ENCODE results near the gene SERPINE3.

DNA sequence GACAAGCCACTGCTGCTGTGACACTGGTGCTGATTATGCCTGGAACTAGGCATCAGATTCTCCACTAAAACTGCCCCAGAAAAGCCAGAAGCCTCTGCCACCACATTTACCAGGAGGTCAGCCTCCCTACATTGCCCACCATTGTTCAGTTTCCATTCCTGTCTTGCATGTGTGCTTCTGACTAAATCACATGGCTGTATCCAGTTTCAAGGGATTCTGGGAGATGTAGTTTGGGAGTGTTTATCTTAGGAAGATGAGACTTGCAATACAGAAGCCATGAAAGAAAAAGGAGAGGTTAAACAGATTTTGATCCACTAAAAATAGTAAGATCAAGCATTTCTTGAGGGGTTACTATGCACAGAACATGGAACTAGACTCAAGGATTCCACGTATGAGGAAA lies 40.7 kb upstream of the SERPINE3 start:
- TF ChIP-seq POLR2A (IDR thresholded peaks at IDR 0.05) = no peak
- TF ChIP-seq, protein P1, sequence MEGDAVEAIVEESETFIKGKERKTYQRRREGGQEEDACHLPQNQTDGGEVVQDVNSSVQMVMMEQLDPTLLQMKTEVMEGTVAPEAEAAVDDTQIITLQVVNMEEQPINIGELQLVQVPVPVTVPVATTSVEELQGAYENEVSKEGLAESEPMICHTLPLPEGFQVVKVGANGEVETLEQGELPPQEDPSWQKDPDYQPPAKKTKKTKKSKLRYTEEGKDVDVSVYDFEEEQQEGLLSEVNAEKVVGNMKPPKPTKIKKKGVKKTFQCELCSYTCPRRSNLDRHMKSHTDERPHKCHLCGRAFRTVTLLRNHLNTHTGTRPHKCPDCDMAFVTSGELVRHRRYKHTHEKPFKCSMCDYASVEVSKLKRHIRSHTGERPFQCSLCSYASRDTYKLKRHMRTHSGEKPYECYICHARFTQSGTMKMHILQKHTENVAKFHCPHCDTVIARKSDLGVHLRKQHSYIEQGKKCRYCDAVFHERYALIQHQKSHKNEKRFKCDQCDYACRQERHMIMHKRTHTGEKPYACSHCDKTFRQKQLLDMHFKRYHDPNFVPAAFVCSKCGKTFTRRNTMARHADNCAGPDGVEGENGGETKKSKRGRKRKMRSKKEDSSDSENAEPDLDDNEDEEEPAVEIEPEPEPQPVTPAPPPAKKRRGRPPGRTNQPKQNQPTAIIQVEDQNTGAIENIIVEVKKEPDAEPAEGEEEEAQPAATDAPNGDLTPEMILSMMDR (IDR thresholded peaks at IDR 0.05) = no peak

Measured in prostate gland (tissue), 2 donors.